LNCAP (cell line): Measurements from ENCODE around the gene FBXL5.

Source experiments
- CTCF ChIP-seq: fragments of 450-650 bp; IDR thresholded peaks from 2 replicates; pipeline ENCODE4 v1.5.1; 2017; ENCODE audit warnings: mild to moderate bottlenecking

The FBXL5 gene

DNA sequence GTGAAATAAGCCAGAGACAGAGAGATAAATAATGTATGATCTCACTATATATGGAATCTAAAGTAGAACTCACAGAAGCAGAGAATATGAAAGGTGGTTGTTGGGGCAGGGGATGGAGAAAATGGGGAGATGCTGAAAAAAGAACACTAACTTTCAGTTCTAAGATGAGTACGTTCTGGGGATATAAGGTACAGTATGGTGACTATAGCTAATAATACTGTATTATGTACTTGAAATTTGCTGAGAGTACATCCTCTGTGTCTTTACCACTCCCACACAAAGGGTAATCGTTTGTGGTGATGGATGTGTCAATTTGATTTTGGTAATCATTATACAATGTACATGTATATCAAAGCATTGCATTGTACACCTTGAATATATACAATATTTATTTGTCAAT, 6.6 kb downstream of the FBXL5 start:
- no peak for TF ChIP-seq CTCF

DNA sequence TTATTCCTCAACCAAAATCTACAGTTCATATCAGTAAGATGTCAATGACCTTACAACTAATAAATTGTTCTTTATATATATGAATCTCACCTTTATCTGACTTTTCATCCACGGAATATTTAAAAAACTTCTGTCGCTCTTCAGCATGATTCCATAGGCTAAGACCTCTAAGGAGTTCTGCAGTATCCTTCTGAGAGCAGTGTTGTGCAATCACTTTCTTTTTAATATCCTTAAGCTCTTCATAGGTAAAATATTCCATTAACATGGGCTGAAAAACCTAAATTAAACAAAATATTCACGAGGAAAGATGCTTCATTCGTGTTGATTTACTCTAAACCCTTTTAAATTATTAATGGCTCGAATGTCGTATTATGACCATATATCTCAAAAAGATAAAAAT, 16.7 kb downstream of the FBXL5 start:
- TF ChIP-seq CTCF: no peak

- no peak for TF ChIP-seq CTCF
Measured at GRCh38 chr4:15636818-15637217, 18.3 kb downstream of the FBXL5 start.

- TF ChIP-seq CTCF: no peak
Measured at GRCh38 chr4:15612136-15612535, 43.0 kb downstream of the FBXL5 start.

DNA sequence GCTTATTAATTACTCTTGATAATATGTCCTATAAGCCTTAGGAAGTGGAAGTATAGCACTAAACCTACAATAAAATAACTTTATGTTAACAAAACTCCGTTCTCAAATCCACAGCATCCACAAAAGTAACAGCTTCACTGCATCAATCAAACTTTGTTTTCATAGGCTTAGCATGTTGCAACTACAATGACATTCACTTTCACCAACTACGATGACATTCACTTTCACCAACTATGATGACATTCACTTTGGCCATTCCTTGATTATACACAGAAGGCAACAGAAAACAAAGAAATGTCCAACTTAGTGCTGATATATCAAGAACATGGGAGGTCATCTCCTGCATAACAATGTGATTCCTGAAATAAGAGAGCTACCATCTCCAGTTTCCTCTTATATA, 44.3 kb downstream of the FBXL5 start:
- TF ChIP-seq CTCF: no peak

DNA sequence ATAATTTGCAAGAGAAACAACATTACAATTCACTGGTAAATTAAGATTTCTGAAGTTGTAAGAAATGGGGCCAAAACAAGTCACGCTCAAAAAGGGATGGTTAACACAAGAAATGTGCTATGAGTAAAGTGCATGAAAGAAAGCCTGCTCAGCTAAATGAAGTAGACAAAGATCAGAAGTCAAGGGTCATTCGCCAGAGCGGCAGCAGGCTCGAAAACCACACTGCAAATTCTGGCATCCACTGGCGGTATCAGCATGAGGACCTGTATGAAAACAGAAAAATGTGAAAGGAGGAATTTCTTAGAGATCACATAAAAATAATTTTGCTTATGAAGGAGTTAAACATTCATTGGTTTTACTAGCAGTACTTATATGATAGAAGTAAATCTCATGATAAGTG, 49.6 kb downstream of the FBXL5 start:
- TF ChIP-seq CTCF: no peak

DNA sequence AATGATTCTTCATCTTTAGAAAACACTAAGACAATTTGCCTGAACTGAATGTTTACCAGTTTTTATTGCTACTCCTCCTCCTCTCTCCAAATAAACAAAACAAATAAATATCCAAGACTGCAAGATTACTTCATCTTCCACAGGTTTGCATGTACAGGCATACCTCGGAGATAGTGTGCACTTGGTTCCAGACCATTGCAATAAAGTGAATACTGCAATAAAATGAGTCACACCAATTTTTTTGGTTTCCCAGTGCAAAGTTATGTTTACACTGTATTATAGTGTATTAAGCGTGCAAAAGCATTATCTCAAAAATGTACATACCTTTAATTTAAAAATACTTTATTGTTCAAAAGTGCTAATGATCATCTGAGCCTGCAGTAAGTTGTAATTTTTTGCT, 53.3 kb downstream of the FBXL5 start:
- TF ChIP-seq CTCF: no peak

DNA sequence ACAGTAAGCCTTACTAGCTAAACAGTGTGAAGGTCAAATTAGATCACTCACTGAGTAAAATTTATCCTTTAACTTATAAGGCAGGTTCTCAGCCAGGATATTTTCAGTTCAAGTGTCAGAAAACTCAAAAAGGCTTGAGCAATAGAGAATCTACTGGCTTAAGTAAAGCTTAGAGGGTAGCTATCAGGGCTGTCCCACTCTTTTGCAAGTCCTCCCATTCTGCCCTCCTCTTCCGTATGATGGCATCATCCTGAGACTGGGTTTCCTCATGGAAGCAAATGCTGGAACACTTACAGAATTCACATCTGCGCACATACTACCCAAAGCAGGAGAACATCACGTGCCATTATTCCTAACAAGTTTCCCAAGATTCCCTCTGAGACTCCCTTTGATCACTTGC, 55.0 kb downstream of the FBXL5 start:
- no peak for TF ChIP-seq CTCF
